ENCODE results near the gene SLC17A9. TPM values are rescaled to one million over a fixed set of nuclear protein-coding genes. Genes with fewer than 3 reads are reported as not detected.

SLC17A9 gene
- total and polyA plus RNA-seq, 2 of the 8 experiments (the other 6 are each of a cell fraction or from before 2014, with no cell fraction given) = 23.5 to 35.2 TPM

DNA sequence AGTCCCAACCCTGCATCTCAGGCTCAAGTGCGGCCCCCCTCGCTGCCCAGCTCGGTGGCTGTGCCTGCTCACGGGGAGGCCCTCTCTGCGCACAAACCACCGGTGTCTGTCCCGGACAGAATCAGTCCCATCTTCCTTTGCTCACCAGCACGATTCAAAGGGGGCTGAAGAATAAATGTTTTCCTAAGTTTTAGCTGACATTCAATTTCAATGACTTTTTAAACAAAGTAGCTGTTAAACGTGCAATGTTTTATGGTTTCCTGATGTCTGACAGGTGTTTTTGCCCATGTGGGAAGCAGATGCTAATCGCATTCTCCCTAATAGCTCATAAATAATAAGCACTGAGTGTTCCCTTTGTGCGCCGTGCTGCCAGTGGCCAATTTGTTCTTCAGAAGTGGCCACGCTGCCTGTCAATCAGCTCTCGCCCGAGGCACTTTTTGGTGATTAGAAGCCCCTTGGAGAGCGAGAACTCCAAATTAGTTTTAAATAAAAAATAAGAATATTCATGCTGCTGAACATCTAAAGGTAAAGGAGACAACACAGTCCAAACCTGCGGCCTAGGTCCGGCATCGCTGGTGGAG, 28.0 kb downstream of the SLC17A9 start:
- Histone ChIP-seq H3K9ac (replicated peaks in 1 of 4; ENCODE audit: extremely low read depth in 1 of 4, low read depth in 3 of 4, low read length in 3 of 4) (no peak overlapping the region), H3K79me1 (ENCODE audit: low read depth, low read length) (no peaks in the 10 kb centered on the region), H4K8ac (ENCODE audit: extremely low read depth, insufficient read depth, low read length) (no peak overlapping the region), H3K4ac (replicated peaks; ENCODE audit: insufficient read length, low read depth, low read length) (no peak overlapping the region), H4K91ac (replicated peaks; ENCODE audit: insufficient read length, low read length) (no peak overlapping the region), H2BK20ac (ENCODE audit: low read length) (no peak overlapping the region), H2BK15ac (ENCODE audit: low read length) (0 out of 2 replicates have a peak overlapping the region, but pooled peaks have one; percentile 88), H3K4me1 (replicated peaks in 1 of 4; ENCODE audit: control insufficient read depth in 3 of 4, insufficient read depth in 4 of 4, low read length in 3 of 4) (peaks cover 0 to 23% (median 10%) of the 10 kb centered on the region in 4 experiments; a peak in 6 of 7 replicates), H2BK5ac (ENCODE audit: low read depth, low read length) (no peak overlapping the region), H3K23me2 (ENCODE audit: low read depth, low read length) (no peaks in the 10 kb centered on the region), H2AK5ac (ENCODE audit: low read depth, low read length) (no peak overlapping the region), H2BK12ac (ENCODE audit: low read depth, low read length) (no peak overlapping the region), H3K27me3 (replicated peaks in 1 of 4; ENCODE audit: control insufficient read depth in 3 of 4, extremely low read depth in 1 of 4, insufficient read depth in 3 of 4, low read length in 3 of 4) (peaks cover 0 to 4% (median 0%) of the 10 kb centered on the region in 4 experiments; a peak in 3 of 7 replicates), H4K20me1 (replicated peaks in 1 of 2; ENCODE audit: control insufficient read depth in 1 of 2, insufficient read depth in 2 of 2, low read length in 2 of 2) (peaks cover 0 to 2% of the 10 kb centered on the region in 2 experiments), H4K5ac (ENCODE audit: insufficient read length, low read depth, low read length) (no peak overlapping the region), H2BK120ac (replicated peaks; ENCODE audit: low read depth, low read length) (no peak overlapping the region), H3K23ac (ENCODE audit: insufficient read length) (no peak overlapping the region), H3K56ac (replicated peaks; ENCODE audit: insufficient read length, low read depth, low read length) (no peak overlapping the region), H2AFZ (ENCODE audit: low read length) (no peak overlapping the region), H3K27ac (ENCODE audit: low read depth, low read length) (no peak overlapping the region), H3K14ac (ENCODE audit: insufficient read length) (no peak overlapping the region), H3K4me3 (ENCODE audit: extremely low read depth in 1 of 4, insufficient read depth in 2 of 4, low read depth in 3 of 4, low read length in 4 of 4) (no peak overlapping the region), H3K36me3 (ENCODE audit: control insufficient read depth in 2 of 4, insufficient read depth in 4 of 4, low read length in 3 of 4) (no peaks in the 10 kb centered on the region), H3K4me2 (ENCODE audit: insufficient read depth in 1 of 2, low read depth in 2 of 2, low read length in 2 of 2) (no peak overlapping the region), H3K9me3 (ENCODE audit: insufficient read depth in 2 of 2, low read depth in 1 of 2, low read length in 1 of 2) (no peaks in the 10 kb centered on the region), H3K18ac (ENCODE audit: extremely low read depth, low read length) (no peak overlapping the region; the same call in 1 of the 2 replicates), H3K79me2 (ENCODE audit: control insufficient read depth in 1 of 2, insufficient read depth in 2 of 2, low read length in 2 of 2) (no peaks in the 10 kb centered on the region)
- 90% methylated on average over 19 of the region's 19 CpGs; no CpG with 5 or more reads in 1 of the 2 experiments for WGBS, 2 experiments (ENCODE audit: extremely low coverage in 1 of 2, insufficient coverage in 1 of 2, insufficient read length in 1 of 2, insufficient replicate concordance in 2 of 2, low coverage in 1 of 2, low lambda C conversion rate in 2 of 2, missing lambda C conversion rate in 1 of 2)
- ChIA-PET POLR2A (ENCODE audit: partially characterized antibody) (interaction anchor here (0.8 to 2.4 kb wide), 6 partner anchors 9 to 46 kb away, joined by 3 to 6 read pairs (median 3); partner anchors contain the start of gene BHLHE23), CTCF (ENCODE audit: partially characterized antibody) (interaction anchor here (0.5 to 3.4 kb wide), 12 partner anchors 10 to 313 kb away, joined by 3 to 22 read pairs (median 4); no protein-coding TSS in a partner anchor)
- no peak for TF ChIP-seq RAD21 (IDR thresholded peaks at IDR 0.05 in 1 of 2, conservative IDR thresholded peaks at IDR 0.05 in 1 of 2; ENCODE audit: low read depth in 2 of 2, low read length in 2 of 2)
- no peak for TF ChIP-seq GABPA (IDR thresholded peaks at IDR 0.05; ENCODE audit: borderline replicate concordance, insufficient read depth, low read length)
- TF ChIP-seq CTBP2 (IDR thresholded peaks at IDR 0.05; ENCODE audit: borderline replicate concordance, insufficient read depth, insufficient read length, low read length) = no peak
- TF ChIP-seq CBX5 (IDR thresholded peaks at IDR 0.05; ENCODE audit: low read depth, low read length) = no peak
- no peak for TF ChIP-seq POLR2AphosphoS5 (IDR thresholded peaks at IDR 0.05; ENCODE audit: low read depth, low read length)
- no peak for TF ChIP-seq RXRA (IDR thresholded peaks at IDR 0.05; ENCODE audit: insufficient read depth, low read depth, low read length)
- TF ChIP-seq, protein P1, sequence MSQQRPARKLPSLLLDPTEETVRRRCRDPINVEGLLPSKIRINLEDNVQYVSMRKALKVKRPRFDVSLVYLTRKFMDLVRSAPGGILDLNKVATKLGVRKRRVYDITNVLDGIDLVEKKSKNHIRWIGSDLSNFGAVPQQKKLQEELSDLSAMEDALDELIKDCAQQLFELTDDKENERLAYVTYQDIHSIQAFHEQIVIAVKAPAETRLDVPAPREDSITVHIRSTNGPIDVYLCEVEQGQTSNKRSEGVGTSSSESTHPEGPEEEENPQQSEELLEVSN (IDR thresholded peaks at IDR 0.05) = no peak
- no peak for TF ChIP-seq EP300 (IDR thresholded peaks at IDR 0.05; ENCODE audit: borderline replicate concordance in 1 of 2, low read depth in 2 of 2, low read length in 2 of 2)
- no peak for TF ChIP-seq SIRT6 (IDR thresholded peaks at IDR 0.05; ENCODE audit: low read length)
- no peak for FAIRE-seq
- DNase-seq (ENCODE audit: low read depth in 1 of 2, low spot score in 2 of 2) = no peak

Data from H1 (cell line).